ENCODE data around the gene DUSP10. TPM values are rescaled to one million over a fixed set of nuclear protein-coding genes. Genes with fewer than 3 reads are reported as not detected.

DUSP10 gene
- total RNA-seq, 1 donor from 2014 or later: 3.2 TPM

- DNase-seq (ENCODE audit: extremely low spot score, unreplicated experiment): no peak
- Mint-ChIP-seq H3K4me1 (ENCODE audit: unreplicated experiment) (peaks cover 5% of the 10 kb centered on the region), H3K27me3 (ENCODE audit: unreplicated experiment) (peaks cover 3% of the 10 kb centered on the region), H3K27ac (ENCODE audit: unreplicated experiment) (no peak overlapping the region), H3K9me3 (ENCODE audit: unreplicated experiment) (peaks cover 17% of the 10 kb centered on the region), H3K4me3 (ENCODE audit: unreplicated experiment) (no peak overlapping the region), H3K36me3 (ENCODE audit: unreplicated experiment) (no peaks in the 10 kb centered on the region)
- no peak for TF ChIP-seq CTCF (IDR thresholded peaks at IDR 0.05)
These were observed 63.9 kb downstream of the DUSP10 start for GRCh38 chr1:221678014-221678413.

GRCh38 chr1:221675880-221676800 lies 65.7 kb downstream of the DUSP10 start:
- no peak for DNase-seq (ENCODE audit: extremely low spot score, unreplicated experiment)
- peaks cover 14% of the 10 kb centered on the region for H3K9me3 Mint-ChIP-seq (ENCODE audit: unreplicated experiment)
- H3K27me3 Mint-ChIP-seq (ENCODE audit: unreplicated experiment): peaks cover 3% of the 10 kb centered on the region
- no peak overlapping the region for H3K4me3 Mint-ChIP-seq (ENCODE audit: unreplicated experiment)
- no peak for TF ChIP-seq CTCF (IDR thresholded peaks at IDR 0.05)
- H3K36me3 Mint-ChIP-seq (ENCODE audit: unreplicated experiment): no peaks in the 10 kb centered on the region
- peaks cover 20% of the 10 kb centered on the region for H3K4me1 Mint-ChIP-seq (ENCODE audit: unreplicated experiment)
- H3K27ac Mint-ChIP-seq (ENCODE audit: unreplicated experiment): no peak overlapping the region

GRCh38 chr1:221672965-221673364 lies 68.9 kb downstream of the DUSP10 start:
- H3K4me1 Mint-ChIP-seq (ENCODE audit: unreplicated experiment): peaks cover 23% of the 10 kb centered on the region

GRCh38 chr1:221672239-221672645 lies 69.6 kb downstream of the DUSP10 start:
- Mint-ChIP-seq H3K27me3 (ENCODE audit: unreplicated experiment) (peaks cover 28% of the 10 kb centered on the region), H3K9me3 (ENCODE audit: unreplicated experiment) (no peaks in the 10 kb centered on the region), H3K4me3 (ENCODE audit: unreplicated experiment) (no peak overlapping the region), H3K4me1 (ENCODE audit: unreplicated experiment) (peaks cover 23% of the 10 kb centered on the region), H3K27ac (ENCODE audit: unreplicated experiment) (peak overlapping the region; percentile 8), H3K36me3 (ENCODE audit: unreplicated experiment) (no peaks in the 10 kb centered on the region)
- no peak for TF ChIP-seq CTCF (IDR thresholded peaks at IDR 0.05)
- no peak for DNase-seq (ENCODE audit: extremely low spot score, unreplicated experiment)

More at GRCh38 chr1:221672965-221673364, 68.9 kb downstream of the DUSP10 start:
- no peaks in the 10 kb centered on the region for H3K36me3 Mint-ChIP-seq (ENCODE audit: unreplicated experiment)
- TF ChIP-seq CTCF (IDR thresholded peaks at IDR 0.05): no peak
- H3K9me3 Mint-ChIP-seq (ENCODE audit: unreplicated experiment): no peaks in the 10 kb centered on the region
- no peak overlapping the region for H3K4me3 Mint-ChIP-seq (ENCODE audit: unreplicated experiment)
- peaks cover 20% of the 10 kb centered on the region for H3K27me3 Mint-ChIP-seq (ENCODE audit: unreplicated experiment)
- no peak for DNase-seq (ENCODE audit: extremely low spot score, unreplicated experiment)
- no peak overlapping the region for H3K27ac Mint-ChIP-seq (ENCODE audit: unreplicated experiment)

GRCh38 chr1:221670081-221670480 lies 71.8 kb downstream of the DUSP10 start:
- DNase-seq (ENCODE audit: extremely low spot score, unreplicated experiment): no peak
- Mint-ChIP-seq H3K9me3 (ENCODE audit: unreplicated experiment) (no peaks in the 10 kb centered on the region), H3K36me3 (ENCODE audit: unreplicated experiment) (no peaks in the 10 kb centered on the region), H3K4me1 (ENCODE audit: unreplicated experiment) (peaks cover 23% of the 10 kb centered on the region), H3K27ac (ENCODE audit: unreplicated experiment) (no peak overlapping the region), H3K27me3 (ENCODE audit: unreplicated experiment) (peaks cover 43% of the 10 kb centered on the region), H3K4me3 (ENCODE audit: unreplicated experiment) (no peak overlapping the region)
- no peak for TF ChIP-seq CTCF (IDR thresholded peaks at IDR 0.05)

All from osteocyte (in vitro differentiated cells).